Memory B cell (primary cell): ENCODE results near the gene ARHGAP40.

Source experiments
- ATAC-seq: fragments of 150-1000 bp; cut with Tn5 transposase; 2 replicates; pipeline ENCODE4 v1.10.0; 2021; ENCODE audit warnings: low read depth, mild to moderate bottlenecking, moderate library complexity
- DNase-seq, 2 donors: peaks; one replicate each; pipeline ENCODE4 v3.0.0; 2022; ENCODE audit warnings: low spot score in 2 of 2
- H3K27ac Mint-ChIP-seq: one replicate; pipeline ENCODE4 v1.8.0; 2022; ENCODE audit warnings: mild to moderate bottlenecking, moderate library complexity, mixed read lengths
- H3K27me3 Mint-ChIP-seq: one replicate; pipeline ENCODE4 v1.8.0; 2022; ENCODE audit warnings: mixed read lengths
- H3K36me3 Mint-ChIP-seq: one replicate; pipeline ENCODE4 v1.8.0; 2022; ENCODE audit warnings: mild to moderate bottlenecking, mixed read lengths
- H3K4me1 Mint-ChIP-seq: one replicate; pipeline ENCODE4 v1.8.0; 2022; ENCODE audit warnings: mixed read lengths
- H3K4me3 Mint-ChIP-seq: one replicate; pipeline ENCODE4 v1.8.0; 2022; ENCODE audit warnings: mild to moderate bottlenecking, moderate library complexity, mixed read lengths
- H3K9me3 Mint-ChIP-seq: one replicate; pipeline ENCODE4 v1.8.0; 2022; ENCODE audit warnings: mixed read lengths

The ARHGAP40 gene

GRCh38 chr20:38664284-38664683 is 62.7 kb downstream of the ARHGAP40 start:
- no peak for ATAC-seq
- peaks cover 3% of the 10 kb centered on the region for H3K9me3 Mint-ChIP-seq
- H3K27me3 Mint-ChIP-seq, result peaks cover 21% of the 10 kb centered on the region
- H3K4me3 Mint-ChIP-seq, result no peak overlapping the region
- DNase-seq, result no peak
- H3K36me3 Mint-ChIP-seq, result peaks cover 3% of the 10 kb centered on the region
- no peaks in the 10 kb centered on the region for H3K4me1 Mint-ChIP-seq
- H3K27ac Mint-ChIP-seq, result no peak overlapping the region

- H3K27ac Mint-ChIP-seq, result no peak overlapping the region
- DNase-seq (no peak), ATAC-seq (peak; percentile 44)
- peaks cover 3% of the 10 kb centered on the region for H3K9me3 Mint-ChIP-seq
- peaks cover 26% of the 10 kb centered on the region for H3K27me3 Mint-ChIP-seq
- no peaks in the 10 kb centered on the region for H3K4me1 Mint-ChIP-seq
- H3K4me3 Mint-ChIP-seq, result no peak overlapping the region
- peaks cover 5% of the 10 kb centered on the region for H3K36me3 Mint-ChIP-seq
Measured at GRCh38 chr20:38665094-38665493, 63.5 kb downstream of the ARHGAP40 start.

DNA sequence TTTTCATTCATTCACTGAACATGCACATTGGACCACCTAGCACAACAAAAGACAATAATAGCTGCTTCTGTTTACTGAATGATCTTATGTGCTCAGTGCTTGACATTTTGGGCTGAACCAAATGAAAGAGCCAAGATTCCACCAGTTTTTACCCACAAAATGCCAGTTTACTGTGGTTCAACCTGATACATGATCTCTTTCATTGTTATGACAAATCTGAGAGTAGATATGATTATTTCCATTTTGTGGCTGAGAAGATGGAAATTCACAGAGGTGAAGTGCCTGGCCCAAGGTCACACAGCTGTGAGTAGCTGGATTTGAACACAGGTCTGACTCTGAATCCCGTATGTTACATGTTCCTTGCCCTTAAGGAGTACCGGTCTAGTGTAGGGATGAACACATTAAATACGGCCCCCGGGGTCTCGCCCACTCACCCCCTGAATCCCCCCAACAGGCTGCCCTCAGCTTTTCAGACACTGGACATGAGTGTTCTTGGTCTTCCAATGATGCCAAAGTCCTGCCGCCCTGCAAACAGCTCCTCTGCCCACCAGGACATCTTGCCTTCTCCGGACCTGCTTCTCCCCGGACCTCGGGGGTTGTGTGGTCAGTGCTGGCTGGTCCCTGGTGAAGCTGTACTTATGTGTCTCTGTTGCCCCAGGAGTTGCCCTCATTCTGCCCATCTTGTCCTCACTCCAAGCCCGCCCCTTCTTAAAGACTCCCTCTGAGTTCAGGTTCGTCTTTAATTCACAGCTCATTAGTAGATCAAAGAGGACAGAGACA is 64.1 kb downstream of the ARHGAP40 start:
- Mint-ChIP-seq H3K4me1 (no peaks in the 10 kb centered on the region), H3K36me3 (peaks cover 5% of the 10 kb centered on the region), H3K9me3 (peaks cover 3% of the 10 kb centered on the region), H3K27me3 (peaks cover 29% of the 10 kb centered on the region), H3K4me3 (no peak overlapping the region), H3K27ac (no peak overlapping the region)
- DNase-seq, result no peak
- ATAC-seq, result no peak

DNA sequence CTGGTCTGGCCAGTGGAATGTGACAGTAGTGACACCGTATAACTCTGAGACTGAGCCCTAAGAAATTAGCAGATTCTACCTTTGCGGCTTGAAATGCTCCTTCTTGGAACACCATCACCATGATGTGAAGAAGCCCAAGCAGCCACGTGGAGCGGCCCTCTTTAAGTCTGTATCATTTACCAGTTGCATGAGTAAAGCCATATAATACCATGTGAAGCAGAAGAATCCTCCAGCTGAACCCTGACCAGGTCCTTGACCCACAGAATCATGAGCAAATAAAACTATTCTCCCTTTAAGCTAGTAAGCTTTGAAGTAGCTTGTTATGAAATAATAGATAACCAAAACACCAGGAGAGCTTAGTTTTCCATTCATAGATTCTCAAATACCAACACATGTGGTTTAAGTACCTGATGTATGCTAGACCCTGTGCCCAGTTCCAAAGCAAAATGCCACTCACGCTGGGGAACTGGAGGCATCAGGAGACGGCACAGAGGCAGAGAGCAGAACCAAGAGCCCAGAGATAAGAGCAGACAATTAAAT is 65.9 kb downstream of the ARHGAP40 start:
- no peak overlapping the region for H3K27ac Mint-ChIP-seq
- no peak overlapping the region for H3K4me3 Mint-ChIP-seq
- H3K27me3 Mint-ChIP-seq, result peaks cover 36% of the 10 kb centered on the region
- H3K36me3 Mint-ChIP-seq, result peaks cover 5% of the 10 kb centered on the region
- ATAC-seq (no peak), DNase-seq (no peak)
- H3K4me1 Mint-ChIP-seq, result no peaks in the 10 kb centered on the region
- peaks cover 3% of the 10 kb centered on the region for H3K9me3 Mint-ChIP-seq

DNA sequence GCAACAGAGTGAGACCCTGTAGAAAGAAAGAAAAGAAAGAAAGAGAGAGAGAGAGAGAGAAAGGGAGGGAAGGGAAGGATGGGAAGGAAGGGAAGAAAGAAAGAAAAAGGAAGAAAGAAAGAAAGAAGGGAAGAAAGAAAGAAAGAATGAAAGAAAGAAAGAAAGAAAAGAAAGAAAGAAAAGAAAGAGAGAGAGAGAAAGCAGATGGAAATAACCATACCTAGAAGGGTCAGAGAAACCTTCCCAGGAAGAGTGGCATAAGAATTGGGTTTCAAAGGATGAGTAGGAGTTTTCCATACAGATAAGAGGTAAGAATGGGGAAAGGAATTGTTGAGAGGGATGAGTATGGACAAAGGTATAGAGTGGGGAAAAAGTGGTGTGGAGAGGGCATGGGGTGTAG is 68.1 kb downstream of the ARHGAP40 start:
- Mint-ChIP-seq H3K9me3 (no peaks in the 10 kb centered on the region), H3K36me3 (peaks cover 2% of the 10 kb centered on the region), H3K27me3 (peaks cover 35% of the 10 kb centered on the region), H3K4me3 (no peak overlapping the region), H3K27ac (no peak overlapping the region), H3K4me1 (peaks cover 5% of the 10 kb centered on the region)
- DNase-seq (no peak), ATAC-seq (no peak)

- Mint-ChIP-seq H3K27ac (no peak overlapping the region), H3K4me3 (no peak overlapping the region), H3K27me3 (peaks cover 42% of the 10 kb centered on the region), H3K4me1 (peaks cover 5% of the 10 kb centered on the region), H3K36me3 (peaks cover 2% of the 10 kb centered on the region), H3K9me3 (no peaks in the 10 kb centered on the region)
- ATAC-seq (no peak), DNase-seq (no peak)
Measured at GRCh38 chr20:38670786-38671185, 69.2 kb downstream of the ARHGAP40 start.

- DNase-seq, result no peak
- Mint-ChIP-seq H3K36me3 (peaks cover 2% of the 10 kb centered on the region), H3K27ac (no peak overlapping the region), H3K4me3 (no peak overlapping the region), H3K4me1 (peaks cover 5% of the 10 kb centered on the region), H3K27me3 (peaks cover 39% of the 10 kb centered on the region), H3K9me3 (no peaks in the 10 kb centered on the region)
- no peak for ATAC-seq
Measured at GRCh38 chr20:38671186-38671585, 69.6 kb downstream of the ARHGAP40 start.

- no peak overlapping the region for H3K27ac Mint-ChIP-seq
- no peaks in the 10 kb centered on the region for H3K9me3 Mint-ChIP-seq
- no peak for ATAC-seq
- H3K4me1 Mint-ChIP-seq, result peaks cover 5% of the 10 kb centered on the region
- H3K27me3 Mint-ChIP-seq, result peaks cover 39% of the 10 kb centered on the region
- H3K4me3 Mint-ChIP-seq, result no peak overlapping the region
- peaks cover 2% of the 10 kb centered on the region for H3K36me3 Mint-ChIP-seq
- no peak for DNase-seq
Measured at GRCh38 chr20:38671701-38672292, 70.2 kb downstream of the ARHGAP40 start.

DNA sequence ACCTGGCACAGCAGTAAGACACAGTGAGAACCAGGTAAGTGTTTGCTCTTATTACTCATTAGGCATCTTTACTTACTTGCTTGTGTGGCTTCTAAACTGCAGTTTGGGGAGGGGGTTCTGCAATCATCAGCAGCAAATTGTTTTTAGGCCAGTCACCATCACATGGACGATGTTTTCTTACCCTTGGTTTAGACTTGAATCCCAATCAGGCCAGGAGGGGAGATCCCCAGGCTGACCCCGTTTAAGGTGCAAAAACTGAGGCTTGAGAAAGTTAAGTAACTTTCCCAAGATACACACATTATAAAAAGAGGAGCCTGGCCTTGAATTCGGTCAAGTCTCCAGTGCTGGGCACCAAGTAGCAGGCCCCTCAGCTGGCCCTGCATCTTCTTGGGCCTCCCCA is 70.9 kb downstream of the ARHGAP40 start:
- no peak for ATAC-seq
- no peak overlapping the region for H3K27ac Mint-ChIP-seq
- no peak overlapping the region for H3K4me3 Mint-ChIP-seq

GRCh38 chr20:38673261-38673660 is 71.7 kb downstream of the ARHGAP40 start:
- Mint-ChIP-seq H3K4me3 (peak overlapping the region; percentile 85), H3K27ac (no peak overlapping the region), H3K4me1 (peaks cover 5% of the 10 kb centered on the region), H3K36me3 (peaks cover 2% of the 10 kb centered on the region), H3K27me3 (peaks cover 35% of the 10 kb centered on the region), H3K9me3 (no peaks in the 10 kb centered on the region)
- DNase-seq (no peak), ATAC-seq (no peak)

More for the DNA sequence above, 70.9 kb downstream of the ARHGAP40 start:
- peaks cover 2% of the 10 kb centered on the region for H3K36me3 Mint-ChIP-seq
- H3K9me3 Mint-ChIP-seq, result no peaks in the 10 kb centered on the region
- peaks cover 39% of the 10 kb centered on the region for H3K27me3 Mint-ChIP-seq
- DNase-seq, result no peak
- peaks cover 5% of the 10 kb centered on the region for H3K4me1 Mint-ChIP-seq

DNA sequence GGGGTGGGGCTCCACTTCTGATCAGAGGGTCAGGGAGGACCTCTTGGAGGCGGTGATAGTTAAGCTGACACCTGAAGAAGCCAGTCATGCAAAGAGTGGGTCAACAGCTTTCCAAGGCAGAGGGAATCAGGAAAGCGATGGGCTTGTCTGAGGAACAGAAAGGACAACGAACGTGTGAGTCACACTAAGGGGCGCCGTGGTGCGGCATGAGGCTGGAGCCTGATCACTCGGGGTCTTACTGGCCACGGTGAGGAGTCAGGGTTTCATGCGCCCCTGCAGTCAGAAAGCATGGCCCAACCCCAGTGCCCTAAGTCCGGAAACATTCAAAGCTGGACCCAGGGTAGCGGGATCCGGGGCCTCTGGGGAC is 72.1 kb downstream of the ARHGAP40 start:
- DNase-seq (peak in 1 of 2 donors; percentile 19), ATAC-seq (peak; percentile 16)
- H3K9me3 Mint-ChIP-seq, result no peaks in the 10 kb centered on the region
- H3K4me3 Mint-ChIP-seq, result peak overlapping the region; percentile 85
- H3K27me3 Mint-ChIP-seq, result peaks cover 35% of the 10 kb centered on the region
- peaks cover 2% of the 10 kb centered on the region for H3K36me3 Mint-ChIP-seq
- H3K27ac Mint-ChIP-seq, result no peak overlapping the region
- H3K4me1 Mint-ChIP-seq, result peaks cover 5% of the 10 kb centered on the region

DNA sequence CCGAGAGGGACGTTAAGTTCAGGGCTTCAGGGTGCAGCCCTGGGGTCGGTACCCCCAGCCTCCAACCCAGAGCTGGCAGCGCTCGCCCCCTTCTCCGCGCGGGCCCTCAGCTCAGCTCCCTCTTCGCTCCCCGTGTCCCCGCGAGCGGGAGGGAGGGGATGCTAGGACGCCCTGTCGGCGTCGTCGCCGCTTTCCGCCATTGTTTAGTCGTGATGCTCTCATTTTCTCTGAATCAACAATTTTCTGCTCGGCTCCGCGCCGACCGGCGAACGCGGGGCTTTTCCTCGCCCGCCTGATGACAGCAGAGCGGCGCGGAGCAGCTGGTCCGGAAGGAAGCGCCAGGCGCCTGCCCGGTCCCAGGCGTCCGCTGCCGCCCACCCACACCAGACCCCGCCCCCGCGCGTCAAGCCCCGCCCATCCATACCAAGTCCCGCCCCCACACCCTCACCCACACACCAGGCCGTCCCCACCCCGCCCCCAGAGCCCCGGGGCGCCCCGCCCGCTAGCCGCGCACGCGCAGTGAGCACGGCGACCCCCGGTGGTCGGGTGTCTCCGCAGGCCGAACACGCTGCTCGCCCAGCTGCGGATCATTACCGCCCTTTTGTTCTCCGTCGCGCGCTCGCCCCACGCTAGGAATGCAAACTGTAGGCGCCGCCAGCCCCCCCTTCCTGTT is 72.6 kb downstream of the ARHGAP40 start:
- Mint-ChIP-seq H3K4me1 (peaks cover 5% of the 10 kb centered on the region), H3K9me3 (no peaks in the 10 kb centered on the region), H3K27ac (no peak overlapping the region), H3K4me3 (peak overlapping the region; percentile 85), H3K36me3 (peaks cover 2% of the 10 kb centered on the region), H3K27me3 (peaks cover 31% of the 10 kb centered on the region)
- ATAC-seq (peak; percentile 85), DNase-seq (peak; percentile 38 to 44)

DNA sequence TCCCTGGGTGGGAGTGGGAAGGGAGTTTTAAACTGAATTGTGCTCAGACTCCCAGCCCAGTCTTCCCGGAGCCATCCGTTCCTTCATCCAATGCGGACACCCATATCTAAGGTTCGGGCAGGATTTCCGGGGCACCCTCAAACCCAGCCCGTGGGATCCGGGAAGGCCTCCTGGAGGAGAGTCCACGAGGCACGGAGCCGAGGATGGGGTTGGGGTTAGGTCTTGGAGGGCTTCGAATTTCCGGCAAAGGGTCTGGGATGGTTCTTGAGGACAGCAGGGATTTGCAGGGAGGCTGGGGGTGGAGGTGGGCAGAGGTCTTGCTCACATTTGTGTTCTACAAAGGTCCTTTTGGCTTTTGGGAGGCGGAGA is 73.1 kb downstream of the ARHGAP40 start:
- ATAC-seq (no peak), DNase-seq (no peak)
- Mint-ChIP-seq H3K4me3 (peak overlapping the region; percentile 81), H3K4me1 (peaks cover 5% of the 10 kb centered on the region), H3K27me3 (peaks cover 27% of the 10 kb centered on the region), H3K9me3 (no peaks in the 10 kb centered on the region), H3K27ac (no peak overlapping the region), H3K36me3 (no peaks in the 10 kb centered on the region)

DNA sequence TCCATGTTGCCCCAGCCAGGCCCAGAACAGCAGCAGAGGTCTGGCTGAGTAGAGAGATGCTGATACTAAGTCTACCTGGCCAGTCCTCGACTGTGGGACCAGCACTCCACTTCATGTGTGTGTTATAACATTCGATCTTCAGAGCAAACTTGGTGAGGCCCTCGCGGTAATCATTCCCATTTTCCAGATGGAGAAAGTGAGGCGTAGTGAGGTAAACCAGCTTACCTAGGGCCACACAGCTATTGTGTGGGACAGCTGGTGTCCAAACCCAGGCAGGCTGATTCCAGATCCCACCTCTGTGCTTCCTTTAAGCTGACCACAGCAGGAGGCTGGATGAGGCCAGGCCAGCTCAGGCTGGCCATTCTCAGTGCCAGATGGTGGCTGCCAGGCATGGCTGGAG is 75.0 kb downstream of the ARHGAP40 start:
- peaks cover 5% of the 10 kb centered on the region for H3K4me1 Mint-ChIP-seq
- H3K27ac Mint-ChIP-seq, result no peak overlapping the region
- DNase-seq (no peak), ATAC-seq (no peak)
- H3K36me3 Mint-ChIP-seq, result no peaks in the 10 kb centered on the region
- H3K4me3 Mint-ChIP-seq, result no peak overlapping the region
- H3K9me3 Mint-ChIP-seq, result peaks cover 1% of the 10 kb centered on the region
- peaks cover 24% of the 10 kb centered on the region for H3K27me3 Mint-ChIP-seq
